ENCODE data around the gene TRAF3.
"Not testable (repeated sequence)": the region's sequence is repeated elsewhere in the genome, so short reads cannot be mapped to it uniquely, and the experiment has no call there.

The TRAF3 gene

GRCh38 chr14:102817318-102817717 lies 40.1 kb downstream of the TRAF3 start:
- no peak for DNase-seq
- TF ChIP-seq GATA1 (IDR thresholded peaks at IDR 0.05; ENCODE audit: low read depth, low read length) (no peak), POLR2A (IDR thresholded peaks at IDR 0.05; ENCODE audit: low read length) (no peak)

- no peak for DNase-seq
- TF ChIP-seq GATA1 (IDR thresholded peaks at IDR 0.05; ENCODE audit: low read depth, low read length) (no peak), POLR2A (IDR thresholded peaks at IDR 0.05; ENCODE audit: low read length) (no peak)
Observed at GRCh38 chr14:102817942-102818940, 41.0 kb downstream of the TRAF3 start.

- TF ChIP-seq POLR2A (IDR thresholded peaks at IDR 0.05; ENCODE audit: low read length) (no peak), GATA1 (IDR thresholded peaks at IDR 0.05; ENCODE audit: low read depth, low read length) (no peak)
- DNase-seq: no peak
Observed at GRCh38 chr14:102819176-102819628, 42.0 kb downstream of the TRAF3 start.

GRCh38 chr14:102819747-102820330 lies 42.6 kb downstream of the TRAF3 start:
- no peak for TF ChIP-seq GATA1 (IDR thresholded peaks at IDR 0.05; ENCODE audit: low read depth, low read length)
- no peak for TF ChIP-seq POLR2A (IDR thresholded peaks at IDR 0.05; ENCODE audit: low read length)
- DNase-seq: no peak

- DNase-seq: no peak
- no peak for TF ChIP-seq POLR2A (IDR thresholded peaks at IDR 0.05; ENCODE audit: low read length)
- TF ChIP-seq GATA1 (IDR thresholded peaks at IDR 0.05; ENCODE audit: low read depth, low read length): no peak
Observed at GRCh38 chr14:102821252-102821651, 44.0 kb downstream of the TRAF3 start.

- no peak for DNase-seq
- TF ChIP-seq POLR2A (IDR thresholded peaks at IDR 0.05; ENCODE audit: low read length) (no peak), GATA1 (IDR thresholded peaks at IDR 0.05; ENCODE audit: low read depth, low read length) (no peak)
Observed at GRCh38 chr14:102822311-102822863, 45.1 kb downstream of the TRAF3 start.

GRCh38 chr14:102822887-102823286 lies 45.6 kb downstream of the TRAF3 start:
- DNase-seq: not testable (repeated sequence)

- DNase-seq: no peak
- no peak for TF ChIP-seq GATA1 (IDR thresholded peaks at IDR 0.05; ENCODE audit: low read depth, low read length)
- no peak for TF ChIP-seq POLR2A (IDR thresholded peaks at IDR 0.05; ENCODE audit: low read length)
Observed at GRCh38 chr14:102823546-102823945, 46.3 kb downstream of the TRAF3 start.

GRCh38 chr14:102824832-102825231 lies 47.6 kb downstream of the TRAF3 start:
- no peak for DNase-seq
- TF ChIP-seq POLR2A (IDR thresholded peaks at IDR 0.05; ENCODE audit: low read length) (no peak), GATA1 (IDR thresholded peaks at IDR 0.05; ENCODE audit: low read depth, low read length) (no peak)

GRCh38 chr14:102825307-102826095 lies 48.3 kb downstream of the TRAF3 start:
- no peak for TF ChIP-seq GATA1 (IDR thresholded peaks at IDR 0.05; ENCODE audit: low read depth, low read length)
- TF ChIP-seq POLR2A (IDR thresholded peaks at IDR 0.05; ENCODE audit: low read length): no peak
- no peak for DNase-seq

GRCh38 chr14:102826161-102826560 lies 48.9 kb downstream of the TRAF3 start:
- no peak for DNase-seq
- TF ChIP-seq GATA1 (IDR thresholded peaks at IDR 0.05; ENCODE audit: low read depth, low read length): no peak
- TF ChIP-seq POLR2A (IDR thresholded peaks at IDR 0.05; ENCODE audit: low read length): no peak

- no peak for DNase-seq
- no peak for TF ChIP-seq POLR2A (IDR thresholded peaks at IDR 0.05; ENCODE audit: low read length)
- no peak for TF ChIP-seq GATA1 (IDR thresholded peaks at IDR 0.05; ENCODE audit: low read depth, low read length)
Observed at GRCh38 chr14:102826751-102827675, 49.8 kb downstream of the TRAF3 start.

- TF ChIP-seq POLR2A (IDR thresholded peaks at IDR 0.05; ENCODE audit: low read length): no peak
- TF ChIP-seq GATA1 (IDR thresholded peaks at IDR 0.05; ENCODE audit: low read depth, low read length): no peak
- DNase-seq: no peak
Observed at GRCh38 chr14:102827716-102828115, 50.5 kb downstream of the TRAF3 start.
